ENCODE results near the gene NFKBIL1.

The NFKBIL1 gene

DNA sequence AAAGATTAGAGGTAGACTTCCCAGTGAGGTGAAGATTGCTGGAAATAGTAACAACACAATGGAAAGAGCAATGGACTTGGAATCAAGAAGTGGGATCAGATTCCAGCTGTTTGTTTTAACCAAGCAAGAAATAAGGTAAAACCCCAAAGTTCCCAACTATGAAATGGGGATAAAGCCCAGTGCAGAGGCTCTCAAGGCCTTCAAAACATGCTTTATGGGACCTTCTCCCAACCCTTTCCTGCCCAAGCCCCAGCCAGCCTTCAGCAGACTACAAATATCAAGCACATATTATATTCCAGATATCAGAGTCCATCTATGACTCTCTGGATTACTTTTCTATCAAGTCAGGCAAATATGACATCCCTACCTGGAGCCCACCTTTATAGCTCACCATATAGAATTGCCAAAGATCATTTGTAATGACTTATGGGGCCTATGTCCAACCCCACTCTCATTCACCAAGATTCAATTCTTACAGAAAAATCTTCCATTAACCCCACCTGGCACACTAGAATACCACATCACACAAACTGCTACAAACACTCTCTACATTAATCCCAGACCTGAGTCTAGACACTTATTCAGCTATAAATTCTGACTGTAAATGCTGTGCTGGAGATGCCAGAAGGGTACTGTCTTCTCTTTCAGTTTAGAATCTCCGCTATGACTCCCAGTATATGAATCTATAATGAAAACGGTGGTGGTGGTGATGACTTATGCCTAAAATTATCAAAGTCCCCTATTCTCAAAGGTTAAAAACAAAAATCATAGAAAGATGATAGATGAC, 11.7 kb upstream of the NFKBIL1 start:
- H3K4me3 ChIP-seq (ENCODE audit: low read depth, low read length), result no peak overlapping the region
- TF ChIP-seq, protein P1, sequence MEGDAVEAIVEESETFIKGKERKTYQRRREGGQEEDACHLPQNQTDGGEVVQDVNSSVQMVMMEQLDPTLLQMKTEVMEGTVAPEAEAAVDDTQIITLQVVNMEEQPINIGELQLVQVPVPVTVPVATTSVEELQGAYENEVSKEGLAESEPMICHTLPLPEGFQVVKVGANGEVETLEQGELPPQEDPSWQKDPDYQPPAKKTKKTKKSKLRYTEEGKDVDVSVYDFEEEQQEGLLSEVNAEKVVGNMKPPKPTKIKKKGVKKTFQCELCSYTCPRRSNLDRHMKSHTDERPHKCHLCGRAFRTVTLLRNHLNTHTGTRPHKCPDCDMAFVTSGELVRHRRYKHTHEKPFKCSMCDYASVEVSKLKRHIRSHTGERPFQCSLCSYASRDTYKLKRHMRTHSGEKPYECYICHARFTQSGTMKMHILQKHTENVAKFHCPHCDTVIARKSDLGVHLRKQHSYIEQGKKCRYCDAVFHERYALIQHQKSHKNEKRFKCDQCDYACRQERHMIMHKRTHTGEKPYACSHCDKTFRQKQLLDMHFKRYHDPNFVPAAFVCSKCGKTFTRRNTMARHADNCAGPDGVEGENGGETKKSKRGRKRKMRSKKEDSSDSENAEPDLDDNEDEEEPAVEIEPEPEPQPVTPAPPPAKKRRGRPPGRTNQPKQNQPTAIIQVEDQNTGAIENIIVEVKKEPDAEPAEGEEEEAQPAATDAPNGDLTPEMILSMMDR (conservative IDR thresholded peaks at IDR 0.05; ENCODE audit: low read depth, low read length), result no peak
- no peak for DNase-seq (ENCODE audit: low read depth)

DNA sequence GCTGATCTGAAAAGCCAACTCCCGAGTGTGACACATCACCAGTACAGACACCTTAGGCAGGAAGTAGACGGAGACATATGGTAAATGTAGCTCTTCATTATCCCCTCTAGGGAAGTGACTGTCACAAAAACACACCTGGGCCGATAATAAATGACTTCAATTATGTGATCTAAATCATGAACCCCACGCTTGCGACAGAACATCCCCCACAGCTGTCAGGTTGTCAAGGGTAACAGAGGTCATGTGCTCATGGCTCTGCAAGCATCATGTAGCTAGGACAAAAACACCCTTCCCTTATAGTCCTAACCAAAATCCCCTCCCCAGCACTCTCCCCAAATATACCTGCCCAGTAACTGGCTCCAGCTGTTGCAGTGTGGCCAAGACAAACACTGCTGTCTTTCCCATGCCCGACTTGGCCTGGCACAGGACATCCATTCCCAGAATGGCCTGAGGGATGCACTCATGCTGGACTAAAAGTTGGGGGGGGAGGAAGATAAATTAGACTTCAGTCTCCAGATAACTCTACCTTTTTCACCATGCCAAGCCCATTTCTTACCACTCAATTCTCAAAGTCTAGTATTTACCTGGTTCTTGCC, 8.5 kb upstream of the NFKBIL1 start:
- DNase-seq (ENCODE audit: low read depth), result no peak
- H3K4me3 ChIP-seq (ENCODE audit: low read depth, low read length), result peak overlapping the region; percentile 14
- TF ChIP-seq, protein P1 (conservative IDR thresholded peaks at IDR 0.05; ENCODE audit: low read depth, low read length), result no peak

DNA sequence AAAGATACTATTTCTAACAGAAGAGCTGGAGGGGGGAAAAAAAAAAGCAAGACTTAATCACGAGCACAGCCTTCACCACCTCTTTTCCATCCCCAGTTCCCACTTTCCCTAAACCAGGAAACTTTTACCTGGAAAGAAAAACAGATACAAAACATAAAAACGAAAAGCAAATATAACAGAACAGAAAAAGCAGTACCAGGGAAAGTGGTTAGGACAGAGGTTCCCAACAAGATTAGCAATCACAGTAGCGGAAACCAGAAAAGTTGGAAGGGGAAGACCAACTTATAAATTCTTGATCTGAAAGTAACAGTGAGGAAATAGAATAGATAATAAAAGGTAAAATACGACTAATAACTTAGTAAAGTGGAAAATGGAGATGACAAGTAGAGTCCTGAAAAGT, 6.8 kb upstream of the NFKBIL1 start:
- peak overlapping the region; percentile 94 for H3K4me3 ChIP-seq (ENCODE audit: low read depth, low read length)
- no peak for DNase-seq (ENCODE audit: low read depth)
- TF ChIP-seq, protein P1 (conservative IDR thresholded peaks at IDR 0.05; ENCODE audit: low read depth, low read length), result no peak

DNA sequence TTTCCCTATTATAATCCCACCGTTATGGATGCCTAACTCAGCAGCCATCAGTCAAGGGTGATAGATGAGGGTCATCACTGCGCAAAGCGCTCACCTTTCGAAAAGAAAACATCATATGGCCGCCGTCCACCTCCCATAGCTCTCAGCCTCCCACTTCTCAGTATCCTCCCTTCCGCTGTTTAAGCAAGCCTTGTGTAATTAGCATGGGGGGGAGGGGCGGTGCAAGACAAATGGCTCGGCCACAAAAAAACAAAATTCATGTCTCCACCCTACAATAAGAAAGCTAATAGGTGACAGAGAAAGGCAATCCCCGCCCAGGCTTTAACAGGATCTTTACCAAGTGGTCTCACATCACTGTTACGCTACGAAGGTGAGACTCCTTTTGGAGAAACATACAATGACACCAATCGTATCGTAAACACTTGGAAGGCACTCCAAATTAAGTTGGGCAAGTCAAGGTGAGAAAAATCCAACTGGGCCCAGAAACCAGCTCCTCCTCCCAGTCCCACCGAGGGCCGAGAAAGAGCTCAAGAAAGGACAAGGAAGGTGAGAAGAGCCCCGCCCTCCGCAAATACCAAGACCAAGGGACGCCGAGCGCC, 6.2 kb upstream of the NFKBIL1 start:
- H3K4me3 ChIP-seq (ENCODE audit: low read depth, low read length), result peak overlapping the region; percentile 94
- TF ChIP-seq, protein P1 (conservative IDR thresholded peaks at IDR 0.05; ENCODE audit: low read depth, low read length), result no peak
- DNase-seq (ENCODE audit: low read depth), result peak; percentile 76

DNA sequence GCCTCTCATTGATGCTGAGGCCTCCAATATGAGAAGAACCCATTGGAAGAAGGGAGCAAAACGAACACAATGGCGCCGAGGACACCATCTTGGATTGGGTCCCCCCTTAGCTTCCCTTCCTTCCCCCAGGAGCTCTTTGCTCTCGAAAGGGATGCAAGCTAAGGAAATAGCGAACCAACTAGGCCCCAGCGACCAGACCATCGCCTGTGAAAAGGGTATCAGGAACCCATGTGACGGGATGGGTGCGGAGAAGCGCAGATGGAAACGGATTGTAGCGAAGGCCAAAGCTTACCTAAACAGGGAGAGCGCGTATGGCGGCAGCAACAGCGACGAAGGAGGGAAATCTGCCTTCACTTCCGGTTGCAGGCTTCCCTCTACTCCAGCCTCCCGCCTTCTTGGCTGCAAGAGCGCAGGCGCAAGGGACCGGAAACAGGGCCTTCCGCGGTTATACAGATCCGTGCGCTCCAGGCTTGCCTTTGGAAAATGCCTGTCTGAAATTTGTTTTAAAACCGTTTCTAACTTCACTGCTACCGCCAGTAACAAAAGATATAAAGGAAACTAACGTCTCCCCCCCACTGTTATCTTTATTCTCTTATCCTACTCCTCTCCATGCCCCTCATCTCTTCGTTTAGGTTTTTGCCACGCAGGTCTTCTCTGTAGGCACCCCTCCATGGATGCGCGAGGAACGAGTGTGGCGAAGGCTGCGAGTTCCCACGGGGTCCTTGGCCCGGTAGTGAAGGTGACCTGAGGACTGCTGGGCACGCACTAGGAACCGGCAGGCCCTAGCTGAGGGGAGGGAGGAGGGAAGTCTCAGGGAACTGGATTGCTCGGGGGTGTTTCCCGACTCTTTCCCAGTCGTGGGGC, 5.5 kb upstream of the NFKBIL1 start, which contains the start of gene DDX39B:
TSS of gene DDX39B (minus strand) at position 346 of the 864 bp plus-strand sequence. CDS start 1,471 bp downstream, outside the sequence.
- TF ChIP-seq, protein P1 (conservative IDR thresholded peaks at IDR 0.05; ENCODE audit: low read depth, low read length), result no peak
- H3K4me3 ChIP-seq (ENCODE audit: low read depth, low read length), result peak within 1 kb of the TSS; percentile 94
- peak; percentile 99 for DNase-seq (ENCODE audit: low read depth)

DNA sequence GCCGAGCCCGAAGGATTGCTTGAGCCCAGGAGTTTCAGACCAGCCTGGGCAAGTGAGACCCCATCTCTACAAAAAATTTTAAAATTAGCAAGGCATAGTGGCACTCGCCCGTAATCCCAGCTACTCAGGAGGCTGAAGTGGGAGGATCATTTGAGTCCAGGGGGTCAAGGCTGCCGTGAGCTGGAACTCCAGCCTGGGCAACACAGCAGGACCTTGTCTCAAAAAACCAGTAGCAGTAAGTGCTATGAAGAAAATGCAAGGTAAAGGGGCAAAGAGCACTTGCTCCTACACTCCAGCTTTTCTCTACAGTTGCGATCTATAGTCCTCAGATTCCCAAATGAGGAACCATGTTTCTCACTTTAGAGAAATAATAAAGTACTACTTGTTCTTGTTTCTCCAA, 3.8 kb upstream of the NFKBIL1 start:
- H3K4me3 ChIP-seq (ENCODE audit: low read depth, low read length), result no peak overlapping the region
- TF ChIP-seq, protein P1 (conservative IDR thresholded peaks at IDR 0.05; ENCODE audit: low read depth, low read length), result no peak
- DNase-seq (ENCODE audit: low read depth), result no peak
